ENCODE measurements around the gene COL18A1.
"Not testable (repeated sequence)": the region's sequence is repeated elsewhere in the genome, so short reads cannot be mapped to it uniquely, and the experiment has no call there.

COL18A1 gene

DNA sequence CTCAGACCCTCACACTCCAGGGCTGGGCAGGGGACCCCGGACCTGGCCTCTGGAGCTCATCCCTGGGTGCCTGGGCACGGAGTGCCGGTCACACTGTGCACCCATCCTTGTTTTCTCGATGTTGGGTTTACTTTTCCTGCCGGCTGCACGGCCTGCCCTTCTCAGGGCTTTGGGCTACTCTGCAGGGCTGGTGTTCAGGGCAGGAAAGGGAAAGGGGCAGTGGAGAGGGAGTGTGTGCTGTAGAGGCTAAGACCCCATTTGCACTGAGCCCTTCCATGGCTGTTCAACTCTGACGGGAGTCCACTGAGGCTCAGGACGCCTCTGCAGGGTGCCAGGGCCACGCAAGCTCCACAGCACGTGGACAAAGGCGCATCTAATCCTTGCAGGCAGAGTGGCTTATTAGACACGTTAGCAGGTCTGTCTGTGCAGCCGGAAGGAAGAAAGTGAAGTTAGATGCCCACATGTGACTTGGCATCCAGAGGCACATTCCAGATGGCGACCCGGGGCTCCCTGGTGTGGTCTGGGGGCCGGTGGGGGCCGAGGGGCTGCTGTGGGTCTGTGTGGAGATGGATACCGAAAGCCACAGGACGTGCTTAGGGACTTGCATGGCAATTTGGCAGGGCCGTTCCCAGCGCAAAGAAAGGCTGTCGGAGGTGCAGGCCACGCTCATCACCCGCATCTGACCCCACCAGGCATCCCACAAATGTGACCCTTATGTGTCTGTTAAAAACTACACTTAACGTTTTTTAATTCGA lies 33.6 kb downstream of the COL18A1 start:
- no peak for DNase-seq

GRCh38 chr21:45439161-45439872 lies 34.4 kb downstream of the COL18A1 start:
- peak in 47 of 51 donors; percentile 12 to 86 (median 60) for DNase-seq

DNA sequence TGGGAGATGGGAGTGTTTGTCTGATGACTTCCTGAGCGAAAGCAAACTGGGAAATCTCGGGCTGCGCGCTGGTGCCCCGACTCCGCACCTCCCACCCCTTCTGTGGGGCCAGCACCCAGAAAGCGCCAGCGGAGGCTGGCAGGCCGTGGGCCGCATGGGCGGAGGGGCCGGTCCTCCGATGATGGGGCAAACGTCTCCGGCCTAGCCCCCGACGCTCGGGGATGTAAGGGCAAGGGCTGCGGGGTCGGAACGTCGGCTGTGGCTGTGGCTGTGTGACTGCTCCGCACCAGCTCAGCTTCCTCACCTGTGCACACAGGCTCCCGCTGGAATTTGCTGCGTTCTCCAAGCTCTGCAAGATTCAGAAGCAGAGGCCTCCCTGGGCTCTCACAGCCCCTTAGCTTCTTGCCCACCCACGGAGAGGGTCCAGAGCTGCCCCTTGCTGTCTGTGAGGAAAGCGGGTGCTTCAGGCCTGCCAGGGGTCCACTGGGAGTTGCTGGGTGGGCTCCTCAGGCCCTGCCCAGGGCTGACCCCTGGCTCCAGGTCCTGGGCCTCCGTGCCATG lies 35.0 kb downstream of the COL18A1 start:
- DNase-seq = no peak

DNA sequence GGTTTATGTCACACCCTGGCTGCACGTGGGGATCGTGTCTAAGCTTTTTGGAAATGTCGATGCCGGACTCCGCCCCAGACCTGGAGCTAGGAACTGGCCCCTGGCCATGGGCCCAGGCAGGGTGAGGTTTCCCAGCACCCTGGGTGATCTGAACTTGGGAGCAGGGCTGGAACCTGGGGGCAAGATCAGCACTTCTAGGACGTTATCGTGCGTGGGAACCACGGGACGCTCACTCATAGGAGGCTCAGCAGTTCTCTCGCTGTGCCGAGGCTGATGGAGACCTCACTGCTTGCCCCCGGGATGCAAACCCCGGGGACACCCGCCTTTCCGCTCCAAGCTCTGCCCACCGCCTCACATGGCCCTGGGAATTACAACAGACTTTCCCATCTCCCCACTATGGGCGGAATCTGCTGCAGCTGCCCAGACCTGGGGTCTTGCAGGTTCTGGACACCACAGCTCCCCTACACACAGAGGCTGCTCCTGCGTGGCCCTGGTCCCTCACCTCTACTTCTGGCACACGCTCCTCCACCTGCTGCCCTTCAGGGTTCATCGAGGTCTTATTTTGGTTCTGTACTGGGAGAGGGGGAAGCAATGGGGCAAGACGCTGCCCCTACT lies 35.9 kb downstream of the COL18A1 start:
- DNase-seq = no peak

DNA sequence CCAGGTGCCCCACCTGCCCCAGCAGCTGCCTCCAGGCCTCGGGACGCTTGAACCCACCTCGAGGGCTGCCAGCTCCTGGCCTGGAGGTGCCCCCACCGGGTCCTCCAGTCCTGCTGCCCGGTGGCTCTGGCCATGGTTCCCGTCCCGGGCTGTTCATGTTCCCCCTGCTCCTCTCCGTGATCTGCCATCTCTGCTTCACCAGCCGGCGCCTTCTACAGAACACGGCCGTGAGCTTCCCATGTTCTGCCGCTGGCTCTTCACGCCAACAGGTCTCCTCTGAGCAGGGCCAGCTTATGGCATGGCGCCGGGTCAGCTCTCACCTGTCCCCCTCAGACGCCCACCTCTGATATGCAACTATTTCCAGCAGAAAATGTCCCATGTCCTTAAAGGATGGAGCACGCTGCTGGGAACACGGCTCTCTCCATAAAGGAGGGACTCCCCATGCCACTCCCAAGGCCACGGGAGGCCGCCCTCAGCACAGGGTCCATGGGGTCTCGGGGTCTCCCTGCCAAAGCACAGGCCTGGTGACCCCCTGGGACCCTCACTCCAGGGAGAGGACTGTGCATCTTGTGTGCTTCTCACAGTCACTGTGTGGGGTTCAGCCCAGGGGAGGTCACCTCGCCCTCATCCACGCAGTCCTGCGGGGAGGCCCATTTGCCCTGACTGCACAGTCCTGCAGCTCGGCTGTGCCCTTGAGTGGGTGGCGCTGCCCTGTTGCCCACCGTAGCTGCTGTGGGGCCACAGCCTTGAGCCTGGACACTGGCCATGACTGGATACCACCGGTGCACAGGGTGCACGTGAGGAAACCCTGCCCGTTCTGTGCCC lies 36.7 kb downstream of the COL18A1 start:
- DNase-seq = no peak

DNA sequence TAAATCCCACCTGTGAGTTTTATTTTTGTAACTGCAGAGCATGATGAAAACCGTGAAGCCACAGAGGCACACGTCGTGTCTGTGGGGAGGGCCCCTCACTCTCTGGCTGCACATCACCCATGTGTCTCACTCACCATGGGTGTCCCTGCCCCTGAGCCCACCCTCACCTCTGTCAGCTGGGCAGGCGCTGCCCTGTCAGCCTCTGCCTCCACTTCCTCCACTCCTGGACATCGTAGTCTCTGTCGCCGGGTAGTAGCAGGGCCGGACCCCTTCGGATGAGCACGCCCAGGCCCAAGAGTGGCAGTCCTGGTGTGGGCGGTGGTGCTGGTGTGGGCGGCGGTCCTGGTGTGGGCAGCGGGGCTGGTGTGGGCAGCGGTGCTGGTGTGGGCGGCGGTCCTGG lies 37.3 kb downstream of the COL18A1 start:
- DNase-seq = no peak

DNA sequence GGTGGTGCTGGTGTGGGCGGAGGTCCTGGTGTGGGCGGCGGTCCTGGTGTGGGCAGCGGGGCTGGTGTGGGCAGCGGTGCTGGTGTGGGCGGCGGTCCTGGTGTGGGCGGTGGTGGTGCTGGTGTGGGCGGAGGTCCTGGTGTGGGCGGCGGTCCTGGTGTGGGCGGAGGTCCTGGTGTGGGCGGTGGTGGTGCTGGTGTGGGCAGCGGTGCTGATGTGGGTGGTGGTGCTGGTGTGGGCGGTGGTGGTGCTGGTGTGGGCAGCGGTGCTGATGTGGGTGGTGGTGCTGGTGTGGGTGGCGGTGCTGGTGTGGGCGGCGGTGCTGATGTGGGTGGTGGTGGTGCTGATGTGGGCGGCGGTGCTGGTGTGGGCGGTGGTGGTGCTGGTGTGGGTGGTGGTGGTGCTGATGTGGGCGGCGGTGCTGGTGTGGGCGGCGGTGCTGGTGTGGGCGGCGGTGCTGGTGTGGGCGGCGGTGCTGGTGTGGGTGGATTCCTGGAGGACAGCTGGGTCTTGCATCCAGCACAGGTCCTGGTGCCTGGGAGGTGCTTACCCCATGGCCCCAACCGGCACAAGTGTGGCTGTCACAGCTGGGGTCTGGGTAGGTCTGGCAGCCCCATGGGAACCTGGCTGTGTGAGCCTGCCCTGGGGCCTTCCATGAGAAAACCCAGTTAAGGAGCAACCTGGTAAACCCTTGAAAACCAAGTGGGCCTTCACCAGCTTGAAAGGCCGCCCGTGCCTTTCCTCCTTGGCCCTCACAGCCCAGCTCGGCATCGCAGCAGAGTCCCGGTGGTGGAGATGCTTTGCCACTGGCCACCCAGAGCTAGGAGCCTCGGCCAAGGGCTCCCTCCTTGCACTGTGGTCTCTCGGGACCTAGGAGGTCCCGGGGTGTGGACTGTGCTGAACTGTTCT lies 38.0 kb downstream of the COL18A1 start:
- not testable (repeated sequence) for DNase-seq

- peak in 6 of 51 donors; percentile 23 to 53 (median 32) for DNase-seq
These were observed 38.7 kb downstream of the COL18A1 start for GRCh38 chr21:45443595-45444181.

DNA sequence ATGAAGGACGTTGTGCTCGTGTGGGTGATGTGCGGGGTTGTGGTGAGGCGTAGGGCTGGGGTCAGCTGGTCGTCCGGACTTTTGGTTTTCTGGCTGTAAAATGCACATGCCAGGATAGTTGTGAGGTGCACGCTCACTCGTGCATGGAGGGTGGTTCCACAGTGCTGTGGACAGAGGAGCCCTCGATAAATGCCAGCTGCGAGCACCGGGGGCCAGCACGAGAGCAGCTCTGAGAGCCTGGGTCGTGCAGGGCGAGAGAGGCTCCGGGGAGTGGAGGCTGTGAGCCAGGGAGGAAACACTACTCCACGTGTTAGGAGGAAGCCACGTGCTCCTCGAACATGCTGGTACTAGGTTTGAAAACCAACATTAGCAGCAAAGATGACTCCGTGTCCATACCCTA lies 39.4 kb downstream of the COL18A1 start:
- no peak for DNase-seq

GRCh38 chr21:45445369-45445768 lies 40.4 kb downstream of the COL18A1 start:
- no peak for DNase-seq

DNA sequence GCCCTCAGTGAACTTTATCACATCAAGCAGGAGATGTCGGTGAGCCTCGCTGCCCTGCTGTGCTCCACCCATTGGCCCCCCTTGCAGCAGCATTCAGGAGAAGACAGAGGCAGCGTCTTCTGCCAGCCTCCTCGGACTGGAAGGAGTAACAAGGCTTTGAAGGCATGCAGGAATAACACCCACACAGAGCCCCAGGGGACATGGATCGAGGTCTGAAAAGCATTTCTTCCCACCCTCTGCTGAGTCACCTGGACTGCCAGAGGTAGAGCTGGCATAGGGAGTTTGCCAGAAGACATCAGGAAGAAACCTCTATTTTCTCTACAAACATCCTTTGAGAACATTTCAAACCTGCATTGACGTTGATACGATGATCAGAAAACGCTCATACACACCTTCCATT lies 42.9 kb downstream of the COL18A1 start:
- DNase-seq = no peak

DNA sequence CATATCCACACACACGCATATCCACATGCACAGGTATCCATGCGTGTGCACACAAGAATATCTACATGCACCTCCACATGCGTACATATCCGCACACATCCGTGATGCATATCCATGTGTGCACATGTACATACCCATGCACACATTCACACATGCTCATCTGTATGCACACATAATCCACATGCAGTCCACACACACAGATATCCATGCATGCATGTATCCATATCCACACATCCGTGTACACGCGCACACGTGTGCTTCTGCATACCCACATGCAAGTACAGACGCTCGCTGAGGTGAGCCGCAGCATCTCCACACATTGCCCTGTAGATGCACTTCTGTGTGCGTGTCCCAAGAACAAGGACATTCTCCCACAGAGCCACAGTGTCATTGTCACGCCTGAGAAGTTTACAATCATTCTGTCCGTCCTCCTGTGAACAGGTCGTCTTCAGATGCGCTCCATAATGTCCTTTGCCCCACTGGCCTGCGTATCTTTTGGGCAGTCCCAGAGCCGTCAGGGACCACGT lies 43.4 kb downstream of the COL18A1 start:
- no peak for DNase-seq

DNA sequence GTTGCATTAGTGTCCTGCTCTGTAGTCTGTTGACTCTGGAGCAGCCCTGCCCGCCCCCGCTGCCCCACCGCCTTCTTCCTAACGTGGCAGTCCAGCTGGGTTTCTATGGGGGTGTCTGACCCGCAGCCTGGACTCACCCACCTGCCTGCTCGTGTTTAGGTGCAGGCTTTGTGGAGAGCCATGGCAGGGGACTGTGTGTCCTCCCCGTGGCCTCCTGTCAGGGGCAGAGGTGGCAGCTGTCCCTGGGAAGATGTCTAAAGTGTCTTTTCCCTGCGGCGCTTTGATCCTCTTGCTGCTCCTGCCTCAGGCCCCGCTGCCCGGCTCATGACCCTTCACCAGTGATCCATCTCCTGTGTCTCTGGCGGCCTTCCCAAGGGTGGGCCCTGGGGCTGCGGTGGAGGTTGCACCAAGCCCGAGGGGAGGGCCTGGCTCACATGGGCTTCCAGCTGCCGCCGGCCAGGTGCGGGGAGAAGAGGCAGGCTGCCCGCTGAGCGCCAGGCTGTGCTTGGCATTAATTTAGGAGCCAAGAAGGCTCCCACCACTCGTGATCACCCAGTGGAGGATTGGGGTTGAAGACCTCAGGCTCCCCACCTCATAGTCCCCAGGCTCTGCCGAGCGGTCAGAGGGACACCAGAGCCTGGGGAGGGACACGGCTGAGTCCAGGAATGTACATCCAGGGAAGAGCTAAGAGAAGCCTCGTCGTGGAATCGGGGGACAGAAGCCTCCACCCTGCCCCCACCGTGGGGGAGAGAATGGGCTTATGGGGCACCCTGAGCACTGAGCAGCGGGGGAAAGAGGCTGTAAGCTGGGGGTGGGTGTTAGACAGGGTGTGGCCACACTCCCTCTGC lies 44.1 kb downstream of the COL18A1 start:
- no peak for DNase-seq

DNA sequence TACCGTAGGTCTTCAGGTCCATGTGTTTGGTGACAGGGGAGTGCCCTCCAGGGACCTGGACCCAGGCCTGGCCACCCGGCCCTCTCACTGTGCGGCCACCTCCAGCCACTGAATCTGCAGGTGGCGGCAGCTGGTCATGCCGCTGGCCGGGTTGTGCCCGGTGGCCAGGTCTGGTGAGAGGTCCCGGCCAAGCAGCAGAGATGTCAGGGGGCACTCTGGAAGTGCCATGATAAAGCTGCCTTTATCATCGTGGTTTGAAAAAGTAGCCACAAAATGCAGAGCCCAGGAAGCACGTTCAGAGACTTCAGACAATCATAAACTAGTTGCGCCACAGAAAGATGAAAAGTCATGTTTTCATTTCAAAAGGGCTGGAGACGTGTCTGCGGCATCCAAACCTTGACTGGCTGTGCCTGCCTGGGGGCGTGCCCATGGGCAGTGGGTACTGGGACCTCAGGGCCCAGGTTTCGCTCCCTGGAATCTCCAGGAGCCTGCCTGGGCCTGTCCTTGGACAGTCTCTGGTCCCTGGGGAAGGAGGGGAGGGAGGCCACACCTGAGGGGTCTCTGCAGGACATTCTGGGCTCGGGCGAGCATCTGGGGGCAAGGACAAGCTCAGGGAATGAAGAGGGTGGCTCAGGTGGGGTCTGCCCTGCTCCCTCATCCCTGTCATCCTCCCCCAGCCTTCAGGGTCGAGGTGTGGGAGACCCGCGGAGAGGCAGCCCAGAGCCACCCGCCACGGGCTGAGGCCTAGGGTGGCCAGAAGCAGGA lies 44.9 kb downstream of the COL18A1 start:
- DNase-seq = no peak

- no peak for DNase-seq
These were observed 45.6 kb downstream of the COL18A1 start for GRCh38 chr21:45450423-45451090.

DNA sequence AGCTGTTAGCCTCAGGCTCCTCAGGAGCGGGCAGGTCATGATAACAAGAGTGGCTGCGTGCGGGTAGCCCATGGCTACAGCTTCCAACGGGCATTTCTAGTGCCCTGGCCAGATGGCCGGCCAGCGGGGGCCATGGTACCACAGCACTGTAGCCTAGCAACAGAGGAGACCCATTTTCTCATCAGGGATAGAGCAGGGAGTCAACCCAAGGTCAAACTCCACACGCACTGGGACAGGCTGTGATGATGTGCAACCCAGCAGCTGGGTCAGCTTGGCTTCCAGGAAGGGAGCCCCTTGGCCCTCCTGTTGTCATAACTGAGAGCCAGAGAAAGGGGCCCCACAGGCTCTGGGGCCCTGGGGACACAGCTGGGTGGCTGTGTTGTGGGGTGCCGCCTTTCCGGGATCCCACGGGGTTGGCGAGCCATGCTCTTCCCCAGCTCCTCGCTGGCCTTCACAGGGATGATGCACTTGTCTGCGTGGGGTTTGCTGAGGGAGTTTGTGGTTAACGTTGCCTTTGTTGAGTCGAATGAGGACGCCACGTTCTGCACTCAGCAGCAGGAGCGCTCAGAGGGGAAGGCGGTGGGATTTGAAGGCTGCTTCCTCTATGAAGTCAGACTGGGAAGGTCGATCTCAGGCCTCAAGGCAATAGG lies 46.3 kb downstream of the COL18A1 start:
- no peak for DNase-seq

GRCh38 chr21:45451771-45452182 lies 46.8 kb downstream of the COL18A1 start:
- DNase-seq = no peak
